Mammary epithelial cell (primary cell): ENCODE results near the gene ARMS2.

ENCODE experiments used
- CTCF ChIP-seq, 2 donors: IDR thresholded peaks in 1 of 2; conservative IDR thresholded peaks in 1 of 2; 2 replicates each; pipeline ENCODE4 v1.5.1; 2011 to 2012; ENCODE audit warnings: inconsistent platforms in 2 of 2, low read length in 2 of 2, mild to moderate bottlenecking in 2 of 2, control low read depth in 1 of 2, low read depth in 1 of 2; ENCODE audit not compliant: insufficient read depth in 1 of 2; ENCODE audit errors: extremely low read depth in 1 of 2
- EZH2 ChIP-seq: IDR thresholded peaks from 2 replicates; pipeline ENCODE4 v1.6.1; 2012; ENCODE audit warnings: low read length, inconsistent platforms, borderline replicate concordance

GRCh38 chr10:122487174-122487765 lies 32.8 kb downstream of the ARMS2 start:
- no peak for TF ChIP-seq EZH2
- no peak for TF ChIP-seq CTCF (conservative IDR thresholded peaks at IDR 0.05 in 1 of 2, IDR thresholded peaks at IDR 0.05 in 1 of 2; ENCODE audit: extremely low read depth in 1 of 2, insufficient read depth in 1 of 2, low read depth in 1 of 2, low read length in 2 of 2)
